Esophagus squamous epithelium (tissue), 4 donors: ENCODE data around the gene NCBP3.

Source experiments
- CTCF ChIP-seq, 6 experiments: fragments of 450-650 bp in 4 of 6; fragments of 200-600 bp in 2 of 6; sonication (generic) in 2 of 6; IDR thresholded peaks; one replicate each; pipeline ENCODE4 v1.5.1; 2016 to 2019; ENCODE audit warnings: antibody characterized with exemption in 6 of 6, mild to moderate bottlenecking in 4 of 6, moderate library complexity in 4 of 6
- POLR2A ChIP-seq, 4 donors: fragments of 450-650 bp; IDR thresholded peaks; one replicate each; pipeline ENCODE4 v1.6.1; 2017; ENCODE audit warnings: antibody characterized with exemption in 4 of 4, mild to moderate bottlenecking in 4 of 4, moderate library complexity in 3 of 4

- TF ChIP-seq CTCF (IDR thresholded peaks at IDR 0.05), result no peak
- TF ChIP-seq POLR2A (IDR thresholded peaks at IDR 0.05), result no peak
Measured at GRCh38 chr17:3885271-3885670, 39.2 kb upstream of the NCBP3 start.
